Testis (tissue), 2 donors: ENCODE measurements around the gene ALDH16A1.

Experiments
- CTCF ChIP-seq, 3 experiments: fragments of 450-650 bp in 2 of 3; fragments of 200-600 bp in 1 of 3; sonication (generic) in 1 of 3; IDR thresholded peaks; one replicate each; pipeline ENCODE4 v1.5.1; 2016 to 2019; ENCODE audit warnings: antibody characterized with exemption in 3 of 3, mild to moderate bottlenecking in 2 of 3, moderate library complexity in 1 of 3
- POLR2A ChIP-seq: fragments of 450-650 bp; IDR thresholded peaks from one replicate; pipeline ENCODE4 v1.6.1; 2017; ENCODE audit warnings: antibody characterized with exemption, mild to moderate bottlenecking, moderate library complexity

- TF ChIP-seq POLR2A (no peak), CTCF (IDR thresholded peaks at IDR 0.05) (no peak)
Observed at GRCh38 chr19:49459388-49459787, 6.4 kb downstream of the ALDH16A1 start.
